Measurements from ENCODE around the gene HCN3.
"Not testable (repeated sequence)": the region's sequence is repeated elsewhere in the genome, so short reads cannot be mapped to it uniquely, and the experiment has no call there.

The HCN3 gene

DNA sequence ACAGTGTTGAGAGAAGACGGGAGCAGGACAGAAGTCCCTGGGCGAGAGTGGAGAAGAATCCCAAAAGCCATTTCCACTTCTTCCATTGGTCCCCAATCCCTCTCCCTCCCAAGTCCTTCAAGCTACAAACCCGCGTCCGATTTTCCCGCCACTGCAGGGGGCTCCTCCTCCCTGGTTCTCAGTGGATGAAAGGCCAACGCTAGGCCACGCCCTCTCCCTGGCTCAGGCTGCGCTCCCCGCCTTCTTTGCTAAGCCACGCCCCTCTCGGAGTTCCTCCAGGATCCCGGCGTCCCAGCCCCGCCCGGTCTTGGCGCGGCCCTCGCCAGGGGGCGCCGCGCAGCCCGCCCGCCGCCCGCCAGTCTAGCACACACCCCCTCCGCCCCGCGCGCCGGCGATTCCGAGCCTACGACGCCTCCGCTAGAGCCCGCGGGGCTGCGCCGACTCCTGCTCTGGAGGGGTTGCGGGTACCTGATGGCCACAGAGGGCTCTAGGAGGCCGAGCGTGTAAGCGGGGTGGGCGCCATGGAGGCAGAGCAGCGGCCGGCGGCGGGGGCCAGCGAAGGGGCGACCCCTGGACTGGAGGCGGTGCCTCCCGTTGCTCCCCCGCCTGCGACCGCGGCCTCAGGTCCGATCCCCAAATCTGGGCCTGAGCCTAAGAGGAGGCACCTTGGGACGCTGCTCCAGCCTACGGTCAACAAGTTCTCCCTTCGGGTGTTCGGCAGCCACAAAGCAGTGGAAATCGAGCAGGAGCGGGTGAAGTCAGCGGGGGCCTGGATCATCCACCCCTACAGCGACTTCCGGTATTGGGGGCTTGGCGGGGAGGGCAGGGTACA lies at the start of gene HCN3:
Gene HCN3, plus strand, starts transcription at position 394 of the 832 bp plus-strand sequence. Its CDS starts 128 bp downstream, at position 522.
- no peak for DNase-seq (ENCODE audit: low read depth)

- no peak for DNase-seq (ENCODE audit: low read depth)
Observed at GRCh38 chr1:155228096-155228427, 49.2 kb upstream of the HCN3 start.

GRCh38 chr1:155231302-155231701 lies 46.0 kb upstream of the HCN3 start:
- not testable (repeated sequence) for DNase-seq (ENCODE audit: low read depth)

- not testable (repeated sequence) for DNase-seq (ENCODE audit: low read depth)
Observed at GRCh38 chr1:155232001-155232978, 45.0 kb upstream of the HCN3 start.

GRCh38 chr1:155233502-155233901 lies 43.8 kb upstream of the HCN3 start:
- not testable (repeated sequence) for DNase-seq (ENCODE audit: low read depth)

GRCh38 chr1:155235375-155235774 lies 41.9 kb upstream of the HCN3 start:
- not testable (repeated sequence) for DNase-seq (ENCODE audit: low read depth)

DNA sequence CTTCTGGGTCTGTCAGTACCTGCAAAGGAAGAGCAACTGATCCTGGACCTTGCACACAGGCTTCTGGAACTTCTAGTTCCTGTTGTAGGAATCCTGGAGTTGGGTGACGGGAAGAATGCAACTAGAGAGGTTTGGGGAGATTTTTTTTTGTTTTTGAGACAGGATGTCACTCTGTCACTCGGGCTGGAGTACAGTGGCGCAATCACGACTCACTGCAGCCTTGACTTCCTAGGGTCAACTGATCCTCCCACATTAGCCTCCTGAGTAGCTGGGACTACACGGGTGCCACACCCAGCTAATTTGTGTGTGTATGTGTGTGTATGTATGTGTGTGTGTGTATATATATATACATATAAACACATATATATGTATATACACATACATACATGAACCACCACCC lies 40.8 kb upstream of the HCN3 start:
- DNase-seq (ENCODE audit: low read depth) = no peak

- no peak for DNase-seq (ENCODE audit: low read depth)
Observed at GRCh38 chr1:155241069-155241679, 36.1 kb upstream of the HCN3 start.

DNA sequence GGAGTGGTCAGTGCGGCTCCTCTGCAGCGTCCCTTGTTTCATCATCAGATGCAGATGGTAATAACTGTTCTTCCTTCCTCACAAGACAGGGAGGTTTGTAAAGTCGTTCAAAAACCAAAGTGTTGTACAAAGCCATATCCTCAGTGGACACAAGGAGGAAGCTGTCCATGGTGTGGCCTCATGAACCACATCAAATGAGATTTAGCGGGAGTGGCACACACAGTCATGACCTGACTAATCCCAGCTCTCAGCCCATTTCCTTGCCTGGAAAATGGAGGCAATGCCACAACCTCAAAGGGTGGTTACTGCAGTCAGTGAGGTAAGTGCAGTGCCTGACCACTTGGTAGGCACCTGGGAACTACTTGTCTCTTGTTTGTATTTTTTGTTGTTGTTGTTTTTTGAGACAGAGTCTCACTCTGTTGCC lies 35.4 kb upstream of the HCN3 start:
- no peak for DNase-seq (ENCODE audit: low read depth)

DNA sequence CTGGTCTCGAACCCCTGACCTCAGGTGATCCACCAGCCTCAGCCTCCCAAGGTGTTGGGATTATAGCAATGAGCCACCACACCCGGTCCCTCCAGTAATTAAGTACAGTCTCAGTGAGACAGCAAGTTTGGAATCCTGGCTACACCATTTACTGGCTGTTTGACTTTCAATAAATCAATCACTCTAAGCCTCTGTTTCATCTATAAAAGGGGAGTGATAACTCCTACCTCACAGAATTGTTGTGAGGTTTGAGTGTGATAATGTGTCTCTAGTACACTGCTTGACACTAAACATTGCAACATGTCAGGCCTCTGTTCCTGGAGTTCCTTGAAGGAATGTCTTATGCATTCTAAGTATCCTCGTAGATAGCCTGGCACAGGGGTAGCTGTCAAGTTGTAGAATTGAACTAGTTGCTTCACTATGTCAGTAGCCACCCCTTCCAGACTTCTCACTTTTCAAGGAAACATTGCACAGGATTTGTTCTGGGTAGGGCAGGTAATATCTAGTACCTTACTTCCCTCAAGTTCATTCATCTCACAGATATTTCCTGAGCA lies 34.4 kb upstream of the HCN3 start:
- DNase-seq (ENCODE audit: low read depth) = no peak

GRCh38 chr1:155244368-155245162 lies 32.7 kb upstream of the HCN3 start:
- peak; percentile 95 for DNase-seq (ENCODE audit: low read depth)

GRCh38 chr1:155245163-155245524 lies 32.1 kb upstream of the HCN3 start:
- no peak for DNase-seq (ENCODE audit: low read depth)

- not testable (repeated sequence) for DNase-seq (ENCODE audit: low read depth)
Observed at GRCh38 chr1:155246796-155247195, 30.5 kb upstream of the HCN3 start.

- no peak for DNase-seq (ENCODE audit: low read depth)
Observed at GRCh38 chr1:155247667-155248553, 29.4 kb upstream of the HCN3 start.

DNA sequence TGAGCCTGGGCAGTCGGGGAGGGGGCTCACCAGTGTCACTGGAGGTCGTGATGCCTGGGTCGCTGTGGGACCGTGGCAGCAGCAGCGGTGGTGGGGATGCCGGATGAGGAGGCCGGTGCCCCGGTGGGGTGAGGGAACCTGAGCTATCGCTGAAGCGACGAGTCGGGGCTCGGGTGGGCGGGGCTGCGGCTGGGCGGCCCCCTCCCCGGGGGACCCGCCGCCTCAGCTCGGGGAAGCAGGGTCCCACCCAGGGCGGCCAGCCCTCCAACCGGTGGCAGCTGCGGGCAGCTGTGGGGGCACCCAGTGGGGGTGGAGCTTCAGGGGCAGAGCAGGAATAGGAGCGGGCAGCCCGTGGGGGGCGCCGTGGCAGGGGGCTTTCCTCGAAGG lies 27.0 kb upstream of the HCN3 start:
- DNase-seq (ENCODE audit: low read depth) = no peak

DNA sequence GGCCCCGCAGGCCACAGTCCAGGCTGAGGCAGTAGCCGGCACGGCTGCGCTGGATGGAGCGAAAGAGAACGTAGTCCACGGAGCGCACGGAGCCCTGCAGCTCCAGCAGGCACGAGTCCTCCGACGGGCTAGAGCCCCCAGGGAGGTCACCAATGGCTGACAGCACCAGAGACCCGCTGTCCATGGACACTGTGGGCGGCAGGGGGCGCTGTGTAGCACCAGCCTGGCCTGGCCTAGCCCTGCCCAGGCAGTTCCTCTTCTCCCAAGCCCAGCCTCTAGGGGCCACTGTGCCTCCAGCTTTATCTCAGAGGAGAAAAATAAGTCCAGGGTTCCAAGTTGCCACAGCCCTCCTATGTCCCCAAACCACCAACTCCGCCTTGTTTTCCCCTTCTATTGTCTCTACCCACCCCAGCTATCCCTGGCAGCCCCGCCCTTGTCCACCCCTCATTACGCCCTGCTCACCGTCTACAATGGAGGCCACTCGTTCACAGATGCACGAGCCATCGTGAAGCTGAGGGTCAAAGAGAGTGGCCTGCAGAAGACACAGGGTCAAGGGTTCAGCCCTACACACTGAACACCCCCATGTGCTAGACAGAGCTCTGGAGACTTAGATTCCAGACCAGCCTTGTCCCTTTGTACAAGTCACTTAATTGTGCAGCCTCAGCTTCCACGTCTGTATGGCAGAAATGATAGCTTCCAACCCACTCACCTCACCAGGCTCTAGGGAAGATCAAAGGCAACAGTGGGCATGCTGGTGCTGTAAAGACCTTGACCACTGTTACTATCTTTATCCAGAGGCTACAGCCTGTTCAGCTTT lies 26.4 kb upstream of the HCN3 start:
- DNase-seq (ENCODE audit: low read depth) = no peak

DNA sequence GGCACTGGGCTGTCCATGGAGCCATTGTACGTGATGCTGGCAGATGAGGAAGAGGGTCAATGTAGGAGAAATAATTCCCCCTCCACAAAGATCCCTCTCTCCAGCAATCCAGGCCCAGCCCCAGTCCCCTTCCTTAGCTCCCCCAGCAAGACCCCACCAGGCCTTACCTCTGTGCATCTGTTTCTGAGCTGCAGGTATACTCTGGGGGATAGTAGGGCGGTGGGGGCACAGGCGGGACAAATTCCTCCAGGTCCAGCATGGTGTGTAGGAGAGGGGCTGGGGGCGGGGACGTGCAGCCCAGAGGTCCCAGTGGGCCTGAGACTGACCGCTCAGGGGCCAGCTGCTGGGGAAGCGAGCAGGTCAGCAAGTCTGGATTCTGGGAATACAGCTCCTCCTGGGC lies 25.7 kb upstream of the HCN3 start:
- no peak for DNase-seq (ENCODE audit: low read depth)

GRCh38 chr1:155253208-155253607 lies 24.1 kb upstream of the HCN3 start:
- DNase-seq (ENCODE audit: low read depth) = no peak

- DNase-seq (ENCODE audit: low read depth) = no peak
Observed at GRCh38 chr1:155253797-155254196, 23.5 kb upstream of the HCN3 start.

Data from GM04503 (cell line).